Endothelial cell of umbilical vein (primary cell): ENCODE data around the gene REEP3. TPM values are rescaled to one million over a fixed set of nuclear protein-coding genes. Genes with fewer than 3 reads are reported as not detected.

Source experiments
- BruUV-seq: library from RNA; stranded (reverse); fragments of 400-500 nt; replicated peaks from 2 replicates; lab custom pipeline; 2021; lab: Mats Ljungman, UMichigan
- CTCF ChIA-PET: fragments of 300-600, 350-600 bp; sonication (Branson Sonifier 250); formaldehyde crosslinking; loops from one replicate; lab custom pipeline; 2021; ENCODE audit warnings: antibody characterized with exemption, inconsistent platforms; lab: Charles Lee
- POLR2A ChIA-PET: fragments of 300-600, 350-600 bp; sonication (Branson Sonifier 250); formaldehyde crosslinking; loops from one replicate; lab custom pipeline; 2021; ENCODE audit warnings: antibody characterized with exemption, inconsistent platforms; lab: Charles Lee
- DNase-seq: peaks from one replicate; pipeline ENCODE4 v3.0.0-alpha.2; 2011; ENCODE audit warnings: low read depth, low spot score
- FAIRE-seq: peaks from 2 replicates; lab custom pipeline; 2011; peaks lifted over from hg19 to GRCh38; lab: Jason Lieb, UNC
- H2AFZ ChIP-seq: 2 replicates; pipeline ENCODE4 v1.6.0; 2012; ENCODE audit warnings: low read depth, low read length, control low read depth, inconsistent platforms
- H3K27ac ChIP-seq: 2 replicates; pipeline ENCODE4 v1.5.1; 2011; ENCODE audit warnings: low read depth, mild to moderate bottlenecking, control low read depth, low read length, moderate library complexity; ENCODE audit not compliant: insufficient read depth
- H3K27me3 ChIP-seq, 2 experiments: 2 replicates each; pipeline versions ENCODE4 v1.6.0 to v1.6.1; 2011; ENCODE audit warnings: low read length in 2 of 2, mixed read lengths in 1 of 2; ENCODE audit not compliant: control insufficient read depth in 2 of 2, insufficient read depth in 2 of 2
- H3K36me3 ChIP-seq, 2 experiments: 2 replicates in 1 of 2; 3 replicates in 1 of 2; pipeline ENCODE4 v1.5.1; 2011; ENCODE audit warnings: low read length in 2 of 2, mild to moderate bottlenecking in 1 of 2, moderate library complexity in 1 of 2; ENCODE audit not compliant: control insufficient read depth in 2 of 2, insufficient read depth in 2 of 2; ENCODE audit errors: extremely low read depth in 1 of 2
- H3K4me1 ChIP-seq: 3 replicates; pipeline ENCODE4 v1.5.1; 2011; ENCODE audit warnings: mild to moderate bottlenecking, low read length; ENCODE audit not compliant: control insufficient read depth, insufficient read depth; ENCODE audit errors: extremely low read depth
- H3K4me2 ChIP-seq: 2 replicates; pipeline ENCODE4 v1.6.1; 2011; ENCODE audit warnings: low read length, control low read depth, mixed read lengths; ENCODE audit not compliant: insufficient read depth
- H3K4me3 ChIP-seq, 3 experiments: fragments of 200-600 bp in 1 of 3; sonication (generic), shearing (Covaris generic) in 1 of 3; replicated peaks in 1 of 3; 2 replicates each; pipeline ENCODE4 v1.5.1; 2011 to 2016; ENCODE audit warnings: control low read depth in 3 of 3, low read length in 3 of 3, mild to moderate bottlenecking in 2 of 3, inconsistent platforms in 1 of 3, low read depth in 1 of 3, moderate library complexity in 1 of 3; ENCODE audit not compliant: insufficient read depth in 1 of 3
- H3K79me2 ChIP-seq: 2 replicates; pipeline ENCODE4 v1.6.0; 2012; ENCODE audit warnings: low read length, inconsistent platforms; ENCODE audit not compliant: control insufficient read depth, insufficient read depth
- H3K9ac ChIP-seq: replicated peaks from 2 replicates; pipeline ENCODE3; 2011; ENCODE audit warnings: low read length, control low read depth; ENCODE audit not compliant: insufficient read depth; ENCODE audit errors: extremely low read depth
- H3K9me1 ChIP-seq: replicated peaks from 3 replicates; pipeline ENCODE4 v1.6.0; 2011; ENCODE audit warnings: mild to moderate bottlenecking, low read length; ENCODE audit not compliant: control insufficient read depth, insufficient read depth; ENCODE audit errors: extremely low read depth
- H3K9me3 ChIP-seq: replicated peaks from 2 replicates; pipeline ENCODE4 v1.5.1; 2012; ENCODE audit warnings: low read length, inconsistent platforms; ENCODE audit not compliant: control insufficient read depth, insufficient read depth
- H4K20me1 ChIP-seq: replicated peaks from 2 replicates; pipeline ENCODE3; 2011; ENCODE audit warnings: mild to moderate bottlenecking, low read length; ENCODE audit not compliant: control insufficient read depth, insufficient read depth; ENCODE audit errors: extremely low read depth
- CTCF ChIP-seq, 2 donors: IDR thresholded peaks; 1 replicate in 1 of 2; 2 replicates in 1 of 2; pipeline ENCODE4 v1.5.1; 2011; ENCODE audit warnings: low read length in 2 of 2, mild to moderate bottlenecking in 2 of 2, moderate library complexity in 2 of 2, control low read depth in 1 of 2, inconsistent platforms in 1 of 2, low read depth in 1 of 2; ENCODE audit not compliant: insufficient read depth in 1 of 2; ENCODE audit errors: extremely low read depth in 1 of 2
- EZH2 ChIP-seq: IDR thresholded peaks from 2 replicates; pipeline ENCODE4 v1.6.1; 2012; ENCODE audit warnings: borderline replicate concordance, low read depth, mild to moderate bottlenecking, moderate library complexity, low read length, inconsistent platforms; ENCODE audit not compliant: severe bottlenecking
- FOS ChIP-seq: IDR thresholded peaks from 2 replicates; pipeline ENCODE4 v1.6.1; 2011; ENCODE audit warnings: mild to moderate bottlenecking, low read length, moderate library complexity, borderline replicate concordance; ENCODE audit not compliant: insufficient read depth
- JUN ChIP-seq: IDR thresholded peaks from 2 replicates; pipeline ENCODE4 v1.6.1; 2011; ENCODE audit warnings: borderline replicate concordance, low read depth; ENCODE audit not compliant: insufficient read length, insufficient read depth
- MAX ChIP-seq: IDR thresholded peaks from 2 replicates; pipeline ENCODE4 v1.6.1; 2011; ENCODE audit not compliant: insufficient read depth, insufficient read length
- MYC ChIP-seq: IDR thresholded peaks from one replicate; pipeline ENCODE4 v1.6.1; 2011; ENCODE audit warnings: mild to moderate bottlenecking, low read depth, low read length
- POLR2AphosphoS5 ChIP-seq: IDR thresholded peaks from 2 replicates; pipeline ENCODE4 v1.6.1; 2012; ENCODE audit warnings: low read depth, mild to moderate bottlenecking, control low read depth, low read length, moderate library complexity; ENCODE audit not compliant: insufficient read depth
- dilution Hi-C: fragments of 300-500 bp; cut with MboI; formaldehyde crosslinking; loops from one replicate; pipeline ENCODE4 v1.15.0; 2019; ENCODE audit warnings: low sequenced_read_pairs; ENCODE audit not compliant: extremely low pct_ligation_motif_present
- intact Hi-C: fragments of 100-400 bp; cut with micrococcal nuclease; formaldehyde crosslinking; loops from one replicate; pipeline ENCODE4 v1.10.0; 2022
- polyA plus RNA-seq, 4 experiments: library from polyadenylated mRNA; depleted of rRNA in 3 of 4; stranded (reverse) in 3 of 4; unstranded in 1 of 4; fragments of >200 nt; gene quantifications; 2 replicates each; pipeline versions ENCODE4 v1.2.1 to v1.2.3, GENCODE V29; 2011 to 2012; ENCODE audit warnings: missing spikeins in 1 of 4
- total RNA-seq: library from RNA; stranded (reverse); gene quantifications from 2 replicates; pipeline ENCODE4 v1.2.3, GENCODE V29; 2021

Gene REEP3
- total and polyA plus RNA-seq, 2 donors (not counting 3 experiments of a cell fraction or from before 2014, with no cell fraction given) = 12.3 to 48.3 TPM

GRCh38 chr10:63667596-63668480, 146.6 kb downstream of the REEP3 start:
- Histone ChIP-seq H3K79me2 (no peaks in the 10 kb centered on the region), H3K4me1 (peaks cover 44% of the 10 kb centered on the region), H3K4me2 (no peak overlapping the region), H4K20me1 (no peaks in the 10 kb centered on the region), H2AFZ (no peak overlapping the region), H3K27me3 (no peaks in the 10 kb centered on the region), H3K9me1 (no peaks in the 10 kb centered on the region), H3K9me3 (no peaks in the 10 kb centered on the region), H3K36me3 (no peaks in the 10 kb centered on the region), H3K4me3 (no peak overlapping the region), H3K27ac (no peak overlapping the region), H3K9ac (no peak overlapping the region)
- intact Hi-C loops = loop anchor here (2.0 kb wide), 1 partner anchor 15 kb away; no protein-coding TSS in a partner anchor
- ChIA-PET POLR2A (no interaction called here), CTCF (interaction anchor here (0.7 to 1.1 kb wide), 4 partner anchors 9 to 52 kb away, joined by 3 to 4 read pairs (median 3); no protein-coding TSS in a partner anchor)
- no TSS peak for BruUV-seq
- TF ChIP-seq JUN (no peak), FOS (no peak), EZH2 (no peak), MYC (no peak), MAX (no peak), CTCF (IDR thresholded peaks at IDR 0.05; ENCODE audit: extremely low read depth in 1 of 2, insufficient read depth in 1 of 2, low read depth in 1 of 2, low read length in 2 of 2) (no peak), POLR2AphosphoS5 (no peak)
- DNase-seq (no peak), FAIRE-seq (no peak)
- dilution Hi-C loops = no loop called here
